Stimulated activated effector memory CD8-positive, alpha-beta T cell treated with anti-CD3 and anti-CD28 coated beads, Interleukin-12 subunit alpha, Interleukin-12 subunit beta, amount 100 ng/mL, for 72 hours (primary cell): Measurements from ENCODE around the gene DDX25.

ENCODE experiments used
- ATAC-seq: fragments of 150-1000 bp; cut with Tn5 transposase; 2 replicates; pipeline ENCODE4 v1.10.0; 2021
- DNase-seq, 2 donors: peaks; one replicate each; pipeline ENCODE4 v3.0.0; 2021 to 2022; ENCODE audit warnings: low spot score in 2 of 2
- H3K27ac Mint-ChIP-seq: one replicate; pipeline ENCODE4 v1.8.0; 2022; ENCODE audit warnings: mild to moderate bottlenecking, mixed read lengths
- H3K36me3 Mint-ChIP-seq: one replicate; pipeline ENCODE4 v1.8.0; 2022; ENCODE audit warnings: mild to moderate bottlenecking, mixed read lengths
- H3K4me1 Mint-ChIP-seq: one replicate; pipeline ENCODE4 v1.8.0; 2022; ENCODE audit warnings: mixed read lengths
- H3K4me3 Mint-ChIP-seq: one replicate; pipeline ENCODE4 v1.8.0; 2022; ENCODE audit warnings: mild to moderate bottlenecking, mixed read lengths
- H3K9me3 Mint-ChIP-seq: one replicate; pipeline ENCODE4 v1.8.0; 2022; ENCODE audit warnings: mixed read lengths

The DDX25 gene

DNA sequence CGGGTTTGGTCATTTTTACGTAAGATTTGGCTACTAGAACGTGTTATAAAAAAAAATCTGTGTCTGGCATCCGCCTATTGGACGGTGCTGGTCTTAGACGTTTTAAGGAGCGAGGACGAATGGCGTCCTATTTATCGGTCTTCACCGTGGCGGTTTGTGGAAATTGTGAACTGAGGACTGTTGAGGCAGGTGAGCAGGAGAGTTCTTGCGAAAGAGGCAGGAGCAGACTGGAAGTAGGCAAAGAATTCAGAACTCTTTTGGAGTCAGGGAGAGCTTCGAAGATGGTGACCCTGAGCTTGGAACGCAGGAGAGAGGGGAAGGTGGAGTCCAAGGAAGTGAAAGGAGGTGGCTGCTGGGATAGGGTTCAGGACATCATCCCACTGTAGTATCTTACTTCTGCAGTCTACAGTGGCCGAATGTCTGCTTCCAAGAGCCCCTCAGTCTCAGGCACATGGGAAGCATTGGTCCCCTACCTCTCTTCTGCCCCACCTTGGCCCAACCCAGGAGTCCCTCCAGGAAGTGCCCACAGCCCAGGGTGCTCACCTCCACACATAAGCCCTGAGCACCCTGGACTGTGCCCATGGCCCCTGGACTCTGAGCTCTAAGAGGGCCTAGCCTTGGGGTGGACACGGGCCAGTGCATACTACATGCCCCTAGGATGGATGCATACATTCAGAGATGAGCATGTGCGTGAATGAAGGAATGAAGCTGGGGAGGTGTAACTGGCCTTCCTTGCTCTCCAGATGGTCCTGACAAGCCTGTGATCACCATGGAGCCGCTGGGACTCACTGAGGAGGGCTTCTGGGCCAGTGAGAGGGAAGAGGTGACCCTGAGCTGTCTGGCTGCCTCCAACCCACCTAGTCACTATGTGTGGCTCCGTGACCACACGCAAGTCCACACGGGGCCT, 45.2 kb downstream of the DDX25 start:
- no peak overlapping the region for H3K4me3 Mint-ChIP-seq
- ATAC-seq (no peak), DNase-seq (no peak)
- H3K36me3 Mint-ChIP-seq: no peaks in the 10 kb centered on the region
- H3K4me1 Mint-ChIP-seq: no peaks in the 10 kb centered on the region
- no peaks in the 10 kb centered on the region for H3K9me3 Mint-ChIP-seq
- H3K27ac Mint-ChIP-seq: no peak overlapping the region

- no peak overlapping the region for H3K27ac Mint-ChIP-seq
- ATAC-seq (peak; percentile 27), DNase-seq (no peak)
- H3K4me3 Mint-ChIP-seq: no peak overlapping the region
- H3K9me3 Mint-ChIP-seq: no peaks in the 10 kb centered on the region
- H3K4me1 Mint-ChIP-seq: no peaks in the 10 kb centered on the region
- H3K36me3 Mint-ChIP-seq: no peaks in the 10 kb centered on the region
These were observed 45.8 kb downstream of the DDX25 start for GRCh38 chr11:125950178-125950490.

GRCh38 chr11:125950696-125951651, 46.7 kb downstream of the DDX25 start:
- ATAC-seq (no peak), DNase-seq (no peak)
- no peaks in the 10 kb centered on the region for H3K36me3 Mint-ChIP-seq
- no peaks in the 10 kb centered on the region for H3K4me1 Mint-ChIP-seq
- no peak overlapping the region for H3K27ac Mint-ChIP-seq
- no peak overlapping the region for H3K4me3 Mint-ChIP-seq
- no peaks in the 10 kb centered on the region for H3K9me3 Mint-ChIP-seq

DNA sequence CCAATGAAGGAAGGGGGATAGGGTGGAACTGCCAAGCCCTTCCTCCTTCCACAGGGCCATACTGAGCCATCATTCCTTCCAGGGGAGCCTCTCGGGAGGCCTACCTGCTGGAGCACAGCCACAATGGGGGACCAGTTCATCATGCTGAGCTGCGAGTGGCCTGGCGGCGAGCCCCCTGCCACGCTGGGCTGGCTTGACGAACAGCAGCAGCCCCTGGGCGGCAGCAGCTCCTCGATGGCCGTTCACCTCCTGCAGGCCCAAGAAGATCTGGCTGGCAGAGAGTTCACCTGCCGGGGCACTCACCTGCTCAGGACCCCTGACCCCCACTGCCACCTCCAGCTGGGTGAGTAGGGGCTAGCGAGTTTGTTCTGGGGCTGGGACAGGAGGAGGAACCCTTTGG, 47.4 kb downstream of the DDX25 start:
- H3K27ac Mint-ChIP-seq: no peak overlapping the region

DNA sequence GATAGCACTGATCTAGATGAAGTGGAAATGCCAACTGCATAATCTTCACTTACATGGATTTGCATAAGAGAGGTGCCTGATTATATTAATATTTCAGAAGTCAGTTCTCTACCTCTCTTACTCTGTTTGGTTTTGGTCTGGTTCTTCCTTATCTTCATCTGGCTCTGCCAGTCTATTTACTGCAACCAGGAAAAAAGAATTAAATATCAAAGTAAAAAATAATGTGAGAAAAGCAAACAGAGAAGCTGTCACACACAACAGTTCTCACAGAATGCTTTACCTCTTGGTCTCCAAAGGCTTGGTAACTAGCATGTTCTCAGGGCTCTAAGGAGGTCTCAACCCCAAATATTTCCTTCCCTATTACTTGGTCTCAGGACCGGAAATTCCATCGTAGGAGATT, 48.3 kb downstream of the DDX25 start:
- Mint-ChIP-seq H3K4me1 (no peaks in the 10 kb centered on the region), H3K4me3 (no peak overlapping the region), H3K9me3 (no peaks in the 10 kb centered on the region), H3K27ac (no peak overlapping the region), H3K36me3 (no peaks in the 10 kb centered on the region)
- no peak for DNase-seq
- no peak for ATAC-seq

More for the DNA sequence above, 47.4 kb downstream of the DDX25 start:
- H3K9me3 Mint-ChIP-seq: no peaks in the 10 kb centered on the region
- DNase-seq (peak in 1 of 2 donors; percentile 22), ATAC-seq (no peak)
- H3K36me3 Mint-ChIP-seq: no peaks in the 10 kb centered on the region
- no peaks in the 10 kb centered on the region for H3K4me1 Mint-ChIP-seq
- no peak overlapping the region for H3K4me3 Mint-ChIP-seq

- Mint-ChIP-seq H3K9me3 (no peaks in the 10 kb centered on the region), H3K4me1 (no peaks in the 10 kb centered on the region), H3K36me3 (no peaks in the 10 kb centered on the region), H3K27ac (no peak overlapping the region), H3K4me3 (no peak overlapping the region)
- ATAC-seq (no peak), DNase-seq (peak in 1 of 2 donors; percentile 38)
These were observed 48.7 kb downstream of the DDX25 start for GRCh38 chr11:125952973-125953372.

- no peak overlapping the region for H3K27ac Mint-ChIP-seq
- no peaks in the 10 kb centered on the region for H3K9me3 Mint-ChIP-seq
- no peak for ATAC-seq
- H3K36me3 Mint-ChIP-seq: no peaks in the 10 kb centered on the region
- peak in 1 of 2 donors; percentile 32 for DNase-seq
- H3K4me3 Mint-ChIP-seq: no peak overlapping the region
- H3K4me1 Mint-ChIP-seq: no peaks in the 10 kb centered on the region
These were observed 49.2 kb downstream of the DDX25 start for GRCh38 chr11:125953401-125953935.

DNA sequence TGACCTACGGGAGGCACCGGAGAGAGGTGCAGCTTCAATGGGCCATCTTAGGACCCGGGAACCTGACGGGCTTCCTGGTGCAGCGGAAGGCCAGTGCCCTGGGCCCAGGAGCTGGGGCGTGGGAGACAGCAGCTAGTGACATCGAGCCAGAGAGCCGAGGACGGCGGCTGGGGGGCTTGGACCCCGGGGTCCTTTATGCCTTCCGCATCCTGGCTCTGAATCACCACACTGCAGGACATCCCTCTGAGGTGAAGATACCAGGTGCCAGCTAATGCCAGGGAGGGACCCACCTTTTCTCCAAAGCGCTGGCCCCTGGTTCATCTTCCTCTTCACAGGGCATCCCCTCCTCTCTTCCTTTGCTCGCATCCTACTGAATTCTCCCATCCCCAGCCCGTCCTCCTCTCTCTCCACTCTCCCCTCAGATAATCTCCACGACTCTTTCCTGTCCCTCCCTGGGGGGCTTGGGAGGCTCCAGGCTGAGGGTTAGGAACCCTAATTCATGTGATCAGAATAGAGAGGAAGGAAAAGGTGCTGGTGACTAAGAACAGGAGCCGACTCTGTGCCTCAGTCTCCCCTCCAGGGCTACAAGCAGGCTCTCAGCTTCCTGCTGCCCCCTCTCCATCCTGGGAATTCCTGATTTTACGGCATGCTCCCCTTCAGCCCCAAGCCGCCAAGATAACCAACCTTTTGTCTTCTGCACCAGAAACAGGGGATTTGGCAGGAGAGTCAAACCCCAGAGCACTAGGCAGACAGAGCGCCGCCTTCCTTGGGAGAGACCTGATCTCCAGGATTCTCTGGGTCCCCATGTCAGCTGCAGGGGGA, 50.0 kb downstream of the DDX25 start:
- H3K4me1 Mint-ChIP-seq: no peaks in the 10 kb centered on the region
- no peak overlapping the region for H3K27ac Mint-ChIP-seq
- H3K9me3 Mint-ChIP-seq: no peaks in the 10 kb centered on the region
- no peak for DNase-seq
- ATAC-seq: no peak
- H3K4me3 Mint-ChIP-seq: no peak overlapping the region
- H3K36me3 Mint-ChIP-seq: no peaks in the 10 kb centered on the region

DNA sequence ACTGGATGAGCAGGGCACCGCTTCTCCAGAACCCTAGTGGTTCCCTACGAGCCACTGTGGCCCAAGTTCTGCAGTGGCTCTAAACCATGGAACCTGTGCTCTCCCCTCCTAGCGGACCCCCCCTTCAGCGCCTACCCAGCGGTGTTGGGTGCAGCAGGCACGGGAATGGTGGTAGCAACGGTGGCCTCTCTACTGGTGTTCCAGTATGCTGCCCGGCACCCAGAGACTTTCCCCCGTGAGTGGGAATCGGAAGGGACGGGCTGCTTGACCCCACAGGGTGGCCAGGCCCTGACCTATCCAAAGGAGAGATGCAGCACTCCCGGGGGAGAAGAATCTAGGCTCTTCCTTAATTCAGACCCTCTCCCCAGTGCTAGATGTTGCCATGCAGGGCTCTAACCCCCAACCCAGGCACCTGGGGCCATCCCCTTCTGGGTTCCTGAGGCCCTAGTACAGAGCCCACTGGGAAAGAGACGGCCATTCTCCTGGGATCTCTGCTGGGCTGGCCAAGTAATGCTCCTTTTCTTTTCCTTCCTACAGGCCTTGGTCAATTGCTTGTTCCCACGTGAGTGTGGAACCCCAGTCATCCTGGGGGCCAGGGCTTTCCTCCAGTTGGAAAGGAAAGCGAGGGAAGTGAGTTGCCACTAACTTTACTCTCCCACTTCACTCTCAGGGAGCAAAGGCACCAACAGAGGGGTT, 50.8 kb downstream of the DDX25 start:
- Mint-ChIP-seq H3K9me3 (no peaks in the 10 kb centered on the region), H3K4me3 (no peak overlapping the region), H3K27ac (no peak overlapping the region), H3K36me3 (no peaks in the 10 kb centered on the region), H3K4me1 (no peaks in the 10 kb centered on the region)
- DNase-seq (no peak), ATAC-seq (no peak)

DNA sequence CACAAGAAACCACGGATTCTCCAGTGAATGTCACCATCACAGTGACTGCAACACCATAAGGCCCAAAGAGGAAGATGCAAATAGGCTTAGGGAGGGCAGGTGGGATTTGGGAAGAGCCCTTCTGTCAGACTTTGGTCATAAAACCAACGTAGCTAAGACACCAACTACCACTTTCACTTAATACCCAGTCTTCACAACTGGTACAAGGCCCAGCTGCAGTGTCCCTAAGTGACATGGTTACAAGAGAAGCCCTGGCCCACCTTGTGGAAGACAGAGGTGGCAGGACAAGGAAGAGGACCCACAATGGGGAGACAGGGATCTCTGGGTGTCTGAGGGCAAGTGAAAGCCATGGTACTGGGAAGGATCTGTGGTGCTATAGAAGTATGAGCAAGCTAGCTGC, 51.5 kb downstream of the DDX25 start:
- Mint-ChIP-seq H3K4me3 (no peak overlapping the region), H3K36me3 (no peaks in the 10 kb centered on the region), H3K9me3 (no peaks in the 10 kb centered on the region), H3K4me1 (no peaks in the 10 kb centered on the region), H3K27ac (no peak overlapping the region)
- no peak for ATAC-seq
- DNase-seq: no peak

- H3K36me3 Mint-ChIP-seq: no peaks in the 10 kb centered on the region
- no peaks in the 10 kb centered on the region for H3K4me1 Mint-ChIP-seq
- ATAC-seq: no peak
- no peak overlapping the region for H3K27ac Mint-ChIP-seq
- H3K9me3 Mint-ChIP-seq: no peaks in the 10 kb centered on the region
- H3K4me3 Mint-ChIP-seq: no peak overlapping the region
- no peak for DNase-seq
These were observed 52.3 kb downstream of the DDX25 start for GRCh38 chr11:125956391-125957134.

- DNase-seq (no peak), ATAC-seq (no peak)
- Mint-ChIP-seq H3K36me3 (no peaks in the 10 kb centered on the region), H3K27ac (no peak overlapping the region), H3K9me3 (peaks cover 5% of the 10 kb centered on the region), H3K4me1 (no peaks in the 10 kb centered on the region), H3K4me3 (no peak overlapping the region)
These were observed 53.5 kb downstream of the DDX25 start for GRCh38 chr11:125957618-125958332.

GRCh38 chr11:125958872-125959400, 54.6 kb downstream of the DDX25 start:
- Mint-ChIP-seq H3K9me3 (peaks cover 7% of the 10 kb centered on the region), H3K27ac (no peak overlapping the region), H3K4me1 (no peaks in the 10 kb centered on the region), H3K36me3 (no peaks in the 10 kb centered on the region), H3K4me3 (no peak overlapping the region)
- DNase-seq (no peak), ATAC-seq (no peak)
